ENCODE measurements around the gene COMMD1.

The COMMD1 gene

DNA sequence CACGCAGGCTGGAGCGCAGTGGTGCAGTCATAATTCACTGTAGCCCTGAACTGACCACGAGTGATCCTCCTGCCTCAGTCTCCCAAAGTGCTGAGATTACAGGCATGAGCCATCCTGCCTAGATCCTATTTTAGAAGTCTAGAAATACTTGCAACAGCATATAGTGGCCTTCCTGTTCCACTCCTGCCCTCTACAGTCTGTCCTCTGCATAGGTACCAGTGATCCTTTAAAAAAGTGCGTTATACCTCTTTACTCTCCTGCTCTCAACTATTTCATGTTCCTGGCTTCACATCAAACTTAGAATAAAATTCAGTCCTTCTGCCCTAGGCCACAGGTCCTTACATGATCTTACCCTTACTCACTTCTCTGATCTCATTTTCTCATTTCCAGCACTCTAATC, 6.0 kb downstream of the COMMD1 start:
- no peak for TF ChIP-seq POLR2AphosphoS5 (IDR thresholded peaks at IDR 0.05; ENCODE audit: low read depth, low read length)
- TF ChIP-seq SIN3A (IDR thresholded peaks at IDR 0.05; ENCODE audit: borderline replicate concordance, insufficient read depth, low read length): no peak
- TF ChIP-seq, protein P1, sequence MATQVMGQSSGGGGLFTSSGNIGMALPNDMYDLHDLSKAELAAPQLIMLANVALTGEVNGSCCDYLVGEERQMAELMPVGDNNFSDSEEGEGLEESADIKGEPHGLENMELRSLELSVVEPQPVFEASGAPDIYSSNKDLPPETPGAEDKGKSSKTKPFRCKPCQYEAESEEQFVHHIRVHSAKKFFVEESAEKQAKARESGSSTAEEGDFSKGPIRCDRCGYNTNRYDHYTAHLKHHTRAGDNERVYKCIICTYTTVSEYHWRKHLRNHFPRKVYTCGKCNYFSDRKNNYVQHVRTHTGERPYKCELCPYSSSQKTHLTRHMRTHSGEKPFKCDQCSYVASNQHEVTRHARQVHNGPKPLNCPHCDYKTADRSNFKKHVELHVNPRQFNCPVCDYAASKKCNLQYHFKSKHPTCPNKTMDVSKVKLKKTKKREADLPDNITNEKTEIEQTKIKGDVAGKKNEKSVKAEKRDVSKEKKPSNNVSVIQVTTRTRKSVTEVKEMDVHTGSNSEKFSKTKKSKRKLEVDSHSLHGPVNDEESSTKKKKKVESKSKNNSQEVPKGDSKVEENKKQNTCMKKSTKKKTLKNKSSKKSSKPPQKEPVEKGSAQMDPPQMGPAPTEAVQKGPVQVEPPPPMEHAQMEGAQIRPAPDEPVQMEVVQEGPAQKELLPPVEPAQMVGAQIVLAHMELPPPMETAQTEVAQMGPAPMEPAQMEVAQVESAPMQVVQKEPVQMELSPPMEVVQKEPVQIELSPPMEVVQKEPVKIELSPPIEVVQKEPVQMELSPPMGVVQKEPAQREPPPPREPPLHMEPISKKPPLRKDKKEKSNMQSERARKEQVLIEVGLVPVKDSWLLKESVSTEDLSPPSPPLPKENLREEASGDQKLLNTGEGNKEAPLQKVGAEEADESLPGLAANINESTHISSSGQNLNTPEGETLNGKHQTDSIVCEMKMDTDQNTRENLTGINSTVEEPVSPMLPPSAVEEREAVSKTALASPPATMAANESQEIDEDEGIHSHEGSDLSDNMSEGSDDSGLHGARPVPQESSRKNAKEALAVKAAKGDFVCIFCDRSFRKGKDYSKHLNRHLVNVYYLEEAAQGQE (IDR thresholded peaks at IDR 0.05; ENCODE audit: insufficient read depth in 1 of 2, low read depth in 2 of 2, low read length in 2 of 2): no peak
- TF ChIP-seq FOXP2 (optimal IDR thresholded peaks at IDR 0.05; ENCODE audit: borderline replicate concordance, extremely low read depth, extremely low read length, insufficient read depth): no peak
- no peak for TF ChIP-seq TAF1 (IDR thresholded peaks at IDR 0.05; ENCODE audit: borderline replicate concordance, insufficient read depth, low read length)

DNA sequence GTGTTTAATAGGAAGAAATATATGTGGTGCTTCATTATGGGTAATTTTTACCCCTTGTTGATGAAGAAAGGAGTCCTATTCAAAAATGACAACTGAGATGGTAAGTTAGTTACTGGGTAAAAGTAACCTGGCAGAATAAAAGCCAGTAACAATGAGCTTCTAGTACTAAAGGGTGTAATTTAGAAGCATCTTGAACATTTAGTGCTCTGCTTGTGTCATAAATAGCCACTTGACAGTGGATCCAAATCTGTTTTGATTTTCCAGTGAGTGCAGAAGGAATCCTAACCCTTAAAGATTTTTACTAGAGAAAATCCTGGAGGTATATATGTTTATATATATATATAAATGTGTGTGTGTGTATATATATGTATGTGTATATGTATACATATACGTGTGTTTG, 15.1 kb downstream of the COMMD1 start:
- TF ChIP-seq, protein P1 (IDR thresholded peaks at IDR 0.05; ENCODE audit: insufficient read depth in 1 of 2, low read depth in 2 of 2, low read length in 2 of 2): no peak
- TF ChIP-seq POLR2AphosphoS5 (IDR thresholded peaks at IDR 0.05; ENCODE audit: low read depth, low read length): no peak
- TF ChIP-seq TAF1 (IDR thresholded peaks at IDR 0.05; ENCODE audit: borderline replicate concordance, insufficient read depth, low read length): no peak
- no peak for TF ChIP-seq FOXP2 (optimal IDR thresholded peaks at IDR 0.05; ENCODE audit: borderline replicate concordance, extremely low read depth, extremely low read length, insufficient read depth)
- no peak for TF ChIP-seq SIN3A (IDR thresholded peaks at IDR 0.05; ENCODE audit: borderline replicate concordance, insufficient read depth, low read length)

DNA sequence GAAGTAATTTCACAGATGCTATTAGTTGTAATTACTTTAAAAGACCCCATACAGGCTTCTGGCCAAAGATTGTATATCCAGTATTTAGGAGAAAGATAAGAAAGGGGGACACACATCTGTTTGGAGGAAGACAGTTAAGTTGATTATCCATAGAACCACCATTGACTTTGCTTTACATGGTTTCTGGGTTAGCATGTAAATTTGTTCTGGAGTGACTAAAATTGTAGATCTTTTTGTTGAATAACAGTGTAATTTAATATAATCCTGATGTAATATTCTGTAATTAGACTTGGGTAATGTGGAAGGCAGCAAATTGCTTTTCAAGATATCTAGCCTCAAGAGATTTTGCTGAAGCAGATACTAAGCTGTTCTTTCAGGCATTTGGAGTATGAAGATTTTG, 17.2 kb downstream of the COMMD1 start:
- TF ChIP-seq, protein P1 (IDR thresholded peaks at IDR 0.05; ENCODE audit: insufficient read depth in 1 of 2, low read depth in 2 of 2, low read length in 2 of 2): no peak

DNA sequence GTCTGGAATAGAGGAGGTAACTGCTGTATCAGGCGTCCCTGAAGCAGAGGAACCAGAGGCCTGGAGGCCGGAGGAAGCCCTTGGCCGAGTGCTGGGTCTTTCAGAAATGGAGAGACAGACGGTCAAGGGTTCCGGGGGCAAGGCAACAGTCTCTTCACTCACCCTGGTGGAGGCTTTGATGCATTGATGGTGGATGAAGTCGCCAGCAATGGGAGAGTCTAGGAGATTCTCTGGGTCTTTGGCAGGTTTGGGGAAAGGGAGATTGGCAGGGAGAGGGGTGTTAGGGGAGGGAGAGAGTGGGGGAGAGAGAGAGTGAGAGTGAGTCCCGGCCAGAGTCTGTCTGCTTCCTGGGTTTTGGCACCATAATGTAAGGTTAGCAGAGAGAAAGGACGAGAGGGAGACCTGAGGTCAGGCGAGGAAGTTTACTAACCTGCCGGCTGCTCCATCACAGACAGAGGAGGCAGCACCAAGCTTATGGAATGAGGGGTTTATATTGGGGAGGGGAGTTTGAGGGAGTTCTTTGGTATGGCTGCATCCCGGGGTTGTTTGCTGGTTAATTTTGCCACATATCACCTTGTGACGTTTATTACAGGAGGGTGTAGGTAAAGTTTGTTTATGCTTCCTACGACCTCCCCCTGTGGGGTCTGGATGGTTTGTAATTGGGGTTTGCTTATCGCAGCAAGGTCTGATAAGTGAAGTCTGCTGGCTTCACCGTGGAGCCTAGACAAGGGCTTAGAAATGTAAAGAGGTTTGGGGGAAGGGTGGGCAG, 19.6 kb downstream of the COMMD1 start:
- TF ChIP-seq, protein P1 (IDR thresholded peaks at IDR 0.05; ENCODE audit: insufficient read depth in 1 of 2, low read depth in 2 of 2, low read length in 2 of 2): no peak
- no peak for TF ChIP-seq SIN3A (IDR thresholded peaks at IDR 0.05; ENCODE audit: borderline replicate concordance, insufficient read depth, low read length)
- TF ChIP-seq FOXP2 (optimal IDR thresholded peaks at IDR 0.05; ENCODE audit: borderline replicate concordance, extremely low read depth, extremely low read length, insufficient read depth): no peak
- TF ChIP-seq POLR2AphosphoS5 (IDR thresholded peaks at IDR 0.05; ENCODE audit: low read depth, low read length): no peak
- TF ChIP-seq TAF1 (IDR thresholded peaks at IDR 0.05; ENCODE audit: borderline replicate concordance, insufficient read depth, low read length): no peak
